ENCODE results near the gene TRAF3IP1. TPM values are rescaled to one million over a fixed set of nuclear protein-coding genes. Genes with fewer than 3 reads are reported as not detected.
"Not testable (repeated sequence)": the region's sequence is repeated elsewhere in the genome, so short reads cannot be mapped to it uniquely, and the experiment has no call there.

TRAF3IP1 gene
- total RNA-seq, 1 donor = 3.5 TPM

- Histone ChIP-seq H3K27me3 (ENCODE audit: insufficient read depth, low read length) (no peaks in the 10 kb centered on the region), H3K9me3 (ENCODE audit: low read depth, low read length) (no peaks in the 10 kb centered on the region), H3K4me1 (ENCODE audit: insufficient read depth, low read length) (peaks cover 8% of the 10 kb centered on the region), H3K4me3 (ENCODE audit: low read length) (no peak overlapping the region)
These were observed 118.8 kb downstream of the TRAF3IP1 start for GRCh38 chr2:238438856-238439849.

- H3K4me1 ChIP-seq (ENCODE audit: insufficient read depth, low read length) = peaks cover under 1% of the 10 kb centered on the region
- no peaks in the 10 kb centered on the region for H3K27me3 ChIP-seq (ENCODE audit: insufficient read depth, low read length)
- H3K9me3 ChIP-seq (ENCODE audit: low read depth, low read length) = no peaks in the 10 kb centered on the region
- H3K4me3 ChIP-seq (ENCODE audit: low read length) = no peak overlapping the region
These were observed 119.6 kb downstream of the TRAF3IP1 start for GRCh38 chr2:238439917-238440316.

GRCh38 chr2:238440331-238440730, 120.0 kb downstream of the TRAF3IP1 start:
- no peaks in the 10 kb centered on the region for H3K4me1 ChIP-seq (ENCODE audit: insufficient read depth, low read length)
- no peaks in the 10 kb centered on the region for H3K9me3 ChIP-seq (ENCODE audit: low read depth, low read length)
- H3K27me3 ChIP-seq (ENCODE audit: insufficient read depth, low read length) = no peaks in the 10 kb centered on the region
- H3K4me3 ChIP-seq (ENCODE audit: low read length) = no peak overlapping the region

GRCh38 chr2:238440767-238441166, 120.4 kb downstream of the TRAF3IP1 start:
- no peaks in the 10 kb centered on the region for H3K27me3 ChIP-seq (ENCODE audit: insufficient read depth, low read length)
- no peaks in the 10 kb centered on the region for H3K9me3 ChIP-seq (ENCODE audit: low read depth, low read length)
- no peak overlapping the region for H3K4me3 ChIP-seq (ENCODE audit: low read length)
- no peaks in the 10 kb centered on the region for H3K4me1 ChIP-seq (ENCODE audit: insufficient read depth, low read length)

GRCh38 chr2:238441262-238442114, 121.2 kb downstream of the TRAF3IP1 start:
- H3K27me3 ChIP-seq (ENCODE audit: insufficient read depth, low read length) = no peaks in the 10 kb centered on the region
- no peaks in the 10 kb centered on the region for H3K9me3 ChIP-seq (ENCODE audit: low read depth, low read length)
- H3K4me1 ChIP-seq (ENCODE audit: insufficient read depth, low read length) = no peaks in the 10 kb centered on the region
- H3K4me3 ChIP-seq (ENCODE audit: low read length) = no peak overlapping the region

GRCh38 chr2:238442257-238442656, 121.9 kb downstream of the TRAF3IP1 start:
- H3K9me3 ChIP-seq (ENCODE audit: low read depth, low read length); H3K4me1 ChIP-seq (ENCODE audit: insufficient read depth, low read length); H3K4me3 ChIP-seq (ENCODE audit: low read length); H3K27me3 ChIP-seq (ENCODE audit: insufficient read depth, low read length): not testable (repeated sequence)

DNA sequence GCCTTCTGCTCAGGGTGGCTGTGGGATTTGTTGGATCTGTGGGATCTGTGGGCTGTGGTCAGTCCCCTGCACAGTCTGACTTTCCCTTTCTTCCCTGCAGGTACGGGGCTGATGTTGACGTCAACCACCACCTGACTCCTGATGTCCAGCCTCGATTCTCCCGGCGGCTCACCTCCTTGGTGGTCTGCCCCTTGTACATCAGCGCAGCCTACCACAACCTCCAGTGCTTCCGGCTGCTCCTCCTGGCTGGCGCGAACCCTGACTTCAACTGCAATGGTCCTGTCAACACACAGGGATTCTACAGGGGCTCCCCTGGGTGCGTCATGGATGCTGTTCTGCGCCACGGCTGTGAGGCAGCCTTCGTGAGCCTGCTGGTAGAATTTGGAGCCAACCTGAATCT, 123.9 kb downstream of the TRAF3IP1 start:
- H3K9me3 ChIP-seq (ENCODE audit: low read depth, low read length) = no peaks in the 10 kb centered on the region
- H3K27me3 ChIP-seq (ENCODE audit: insufficient read depth, low read length) = no peaks in the 10 kb centered on the region
- H3K4me3 ChIP-seq (ENCODE audit: low read length) = no peak overlapping the region
- H3K4me1 ChIP-seq (ENCODE audit: insufficient read depth, low read length) = no peaks in the 10 kb centered on the region

- Histone ChIP-seq H3K9me3 (ENCODE audit: low read depth, low read length) (no peaks in the 10 kb centered on the region), H3K27me3 (ENCODE audit: insufficient read depth, low read length) (no peaks in the 10 kb centered on the region), H3K4me1 (ENCODE audit: insufficient read depth, low read length) (no peaks in the 10 kb centered on the region), H3K4me3 (ENCODE audit: low read length) (no peak overlapping the region)
These were observed 125.3 kb downstream of the TRAF3IP1 start for GRCh38 chr2:238445409-238446190.

GRCh38 chr2:238446371-238446770, 126.1 kb downstream of the TRAF3IP1 start:
- no peak overlapping the region for H3K4me3 ChIP-seq (ENCODE audit: low read length)
- H3K4me1 ChIP-seq (ENCODE audit: insufficient read depth, low read length) = no peaks in the 10 kb centered on the region

GRCh38 chr2:238448031-238448955, 128.0 kb downstream of the TRAF3IP1 start:
- H3K4me3 ChIP-seq (ENCODE audit: low read length) = no peak overlapping the region
- H3K27me3 ChIP-seq (ENCODE audit: insufficient read depth, low read length) = no peaks in the 10 kb centered on the region
- no peaks in the 10 kb centered on the region for H3K9me3 ChIP-seq (ENCODE audit: low read depth, low read length)
- no peaks in the 10 kb centered on the region for H3K4me1 ChIP-seq (ENCODE audit: insufficient read depth, low read length)

More at GRCh38 chr2:238446371-238446770, 126.1 kb downstream of the TRAF3IP1 start:
- no peaks in the 10 kb centered on the region for H3K27me3 ChIP-seq (ENCODE audit: insufficient read depth, low read length)
- H3K9me3 ChIP-seq (ENCODE audit: low read depth, low read length) = no peaks in the 10 kb centered on the region

DNA sequence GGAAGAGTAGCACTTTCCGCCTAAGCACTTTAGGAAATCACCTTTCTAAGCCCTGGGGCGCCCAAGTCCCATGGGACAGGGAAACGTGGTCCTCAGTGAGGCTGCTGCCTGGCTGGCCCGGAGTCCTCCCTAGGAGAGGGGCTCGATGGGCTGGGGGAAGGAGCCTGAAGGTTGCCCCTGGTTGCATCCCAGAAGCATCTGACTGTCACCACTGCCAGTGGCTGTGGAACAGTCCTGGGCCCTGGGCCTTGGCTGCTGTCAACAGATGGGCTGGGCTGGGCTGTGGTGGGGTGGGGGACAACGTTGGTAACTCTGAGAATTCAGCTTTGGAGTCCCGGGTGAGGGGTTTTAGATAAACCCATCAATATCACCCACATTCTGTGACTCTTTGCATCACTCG, 128.9 kb downstream of the TRAF3IP1 start:
- Histone ChIP-seq H3K4me3 (ENCODE audit: low read length) (no peak overlapping the region), H3K27me3 (ENCODE audit: insufficient read depth, low read length) (no peaks in the 10 kb centered on the region), H3K4me1 (ENCODE audit: insufficient read depth, low read length) (no peaks in the 10 kb centered on the region), H3K9me3 (ENCODE audit: low read depth, low read length) (no peaks in the 10 kb centered on the region)

GRCh38 chr2:238449909-238450417, 129.6 kb downstream of the TRAF3IP1 start:
- Histone ChIP-seq H3K27me3 (ENCODE audit: insufficient read depth, low read length) (no peaks in the 10 kb centered on the region), H3K9me3 (ENCODE audit: low read depth, low read length) (no peaks in the 10 kb centered on the region), H3K4me1 (ENCODE audit: insufficient read depth, low read length) (no peaks in the 10 kb centered on the region), H3K4me3 (ENCODE audit: low read length) (no peak overlapping the region)

GRCh38 chr2:238450440-238450861, 130.1 kb downstream of the TRAF3IP1 start:
- no peaks in the 10 kb centered on the region for H3K27me3 ChIP-seq (ENCODE audit: insufficient read depth, low read length)
- no peak overlapping the region for H3K4me3 ChIP-seq (ENCODE audit: low read length)
- H3K4me1 ChIP-seq (ENCODE audit: insufficient read depth, low read length) = no peaks in the 10 kb centered on the region
- no peaks in the 10 kb centered on the region for H3K9me3 ChIP-seq (ENCODE audit: low read depth, low read length)

All from mononuclear cell (primary cell).